ENCODE data around the gene VWA8.
"Not testable (repeated sequence)": the region's sequence is repeated elsewhere in the genome, so short reads cannot be mapped to it uniquely, and the experiment has no call there.

Gene VWA8

GRCh38 chr13:41922894-41923293 is 38.0 kb downstream of the VWA8 start:
- not testable (repeated sequence) for DNase-seq (ENCODE audit: low read depth)

- DNase-seq (ENCODE audit: low read depth): no peak
Observed at GRCh38 chr13:41919741-41920487, 41.0 kb downstream of the VWA8 start.

GRCh38 chr13:41919031-41919740 is 41.7 kb downstream of the VWA8 start:
- no peak for DNase-seq (ENCODE audit: low read depth)

GRCh38 chr13:41917641-41918040 is 43.3 kb downstream of the VWA8 start:
- no peak for DNase-seq (ENCODE audit: low read depth)

- DNase-seq (ENCODE audit: low read depth): no peak
Observed at GRCh38 chr13:41916173-41916954, 44.5 kb downstream of the VWA8 start.

GRCh38 chr13:41915081-41915480 is 45.8 kb downstream of the VWA8 start:
- DNase-seq (ENCODE audit: low read depth): no peak

- no peak for DNase-seq (ENCODE audit: low read depth)
Observed at GRCh38 chr13:41914552-41914951, 46.4 kb downstream of the VWA8 start.

- no peak for DNase-seq (ENCODE audit: low read depth)
Observed at GRCh38 chr13:41909506-41909905, 51.4 kb downstream of the VWA8 start.

- no peak for DNase-seq (ENCODE audit: low read depth)
Observed at GRCh38 chr13:41905600-41906254, 55.2 kb downstream of the VWA8 start.

GRCh38 chr13:41900918-41901317 is 60.0 kb downstream of the VWA8 start:
- no peak for DNase-seq (ENCODE audit: low read depth)

- DNase-seq (ENCODE audit: low read depth): not testable (repeated sequence)
Observed at GRCh38 chr13:41898411-41898810, 62.5 kb downstream of the VWA8 start.

- DNase-seq (ENCODE audit: low read depth): no peak
Observed at GRCh38 chr13:41897126-41897525, 63.8 kb downstream of the VWA8 start.

GRCh38 chr13:41895478-41895877 is 65.4 kb downstream of the VWA8 start:
- no peak for DNase-seq (ENCODE audit: low read depth)

GRCh38 chr13:41891119-41891518 is 69.8 kb downstream of the VWA8 start:
- no peak for DNase-seq (ENCODE audit: low read depth)

- DNase-seq (ENCODE audit: low read depth): no peak
Observed at GRCh38 chr13:41883147-41883546, 77.8 kb downstream of the VWA8 start.

- not testable (repeated sequence) for DNase-seq (ENCODE audit: low read depth)
Observed at GRCh38 chr13:41881890-41882289, 79.0 kb downstream of the VWA8 start.

- no peak for DNase-seq (ENCODE audit: low read depth)
Observed at GRCh38 chr13:41880966-41881365, 79.9 kb downstream of the VWA8 start.

- no peak for DNase-seq (ENCODE audit: low read depth)
Observed at GRCh38 chr13:41864658-41865057, 96.3 kb downstream of the VWA8 start.

GRCh38 chr13:41862659-41863058 is 98.2 kb downstream of the VWA8 start:
- DNase-seq (ENCODE audit: low read depth): not testable (repeated sequence)

GRCh38 chr13:41859565-41859964 is 101.3 kb downstream of the VWA8 start:
- no peak for DNase-seq (ENCODE audit: low read depth)

GRCh38 chr13:41858780-41859179 is 102.1 kb downstream of the VWA8 start:
- DNase-seq (ENCODE audit: low read depth): no peak

GRCh38 chr13:41854758-41855157 is 106.2 kb downstream of the VWA8 start:
- DNase-seq (ENCODE audit: low read depth): no peak
